ENCODE data around the gene MIS18A.

The MIS18A gene

GRCh38 chr21:32238063-32238462 is 40.8 kb downstream of the MIS18A start:
- no peaks in the 10 kb centered on the region for H3K4me1 Mint-ChIP-seq
- H3K27ac Mint-ChIP-seq = no peak overlapping the region
- H3K36me3 Mint-ChIP-seq (ENCODE audit: low read depth) = peaks cover 6% of the 10 kb centered on the region

DNA sequence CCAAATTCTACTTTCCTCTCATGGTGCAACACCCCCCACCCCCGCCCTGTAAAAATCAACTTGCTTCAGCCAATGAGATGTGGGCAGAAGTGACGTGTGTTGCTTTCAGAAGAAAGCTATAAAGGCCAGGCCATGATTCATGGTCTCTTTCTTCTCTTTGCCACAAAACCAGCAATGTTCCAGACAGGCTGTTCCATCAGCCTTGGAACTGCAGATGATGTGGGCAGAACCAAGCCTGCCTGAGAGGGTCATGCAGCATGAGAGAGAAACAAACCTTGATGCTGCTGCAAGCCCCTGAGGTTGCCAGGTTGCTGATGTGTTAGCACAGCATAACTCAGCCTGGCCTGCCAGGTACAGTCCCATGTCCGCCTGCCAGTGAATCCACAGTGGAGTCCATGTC is 41.8 kb downstream of the MIS18A start:
- Mint-ChIP-seq H3K4me3 (no peak overlapping the region), H3K4me1 (no peaks in the 10 kb centered on the region), H3K27me3 (ENCODE audit: low read depth, poor library complexity) (peaks cover 7% of the 10 kb centered on the region), H3K27ac (no peak overlapping the region), H3K36me3 (ENCODE audit: low read depth) (no peaks in the 10 kb centered on the region), H3K9me3 (peaks cover 16% of the 10 kb centered on the region)
- TF ChIP-seq, protein P1, sequence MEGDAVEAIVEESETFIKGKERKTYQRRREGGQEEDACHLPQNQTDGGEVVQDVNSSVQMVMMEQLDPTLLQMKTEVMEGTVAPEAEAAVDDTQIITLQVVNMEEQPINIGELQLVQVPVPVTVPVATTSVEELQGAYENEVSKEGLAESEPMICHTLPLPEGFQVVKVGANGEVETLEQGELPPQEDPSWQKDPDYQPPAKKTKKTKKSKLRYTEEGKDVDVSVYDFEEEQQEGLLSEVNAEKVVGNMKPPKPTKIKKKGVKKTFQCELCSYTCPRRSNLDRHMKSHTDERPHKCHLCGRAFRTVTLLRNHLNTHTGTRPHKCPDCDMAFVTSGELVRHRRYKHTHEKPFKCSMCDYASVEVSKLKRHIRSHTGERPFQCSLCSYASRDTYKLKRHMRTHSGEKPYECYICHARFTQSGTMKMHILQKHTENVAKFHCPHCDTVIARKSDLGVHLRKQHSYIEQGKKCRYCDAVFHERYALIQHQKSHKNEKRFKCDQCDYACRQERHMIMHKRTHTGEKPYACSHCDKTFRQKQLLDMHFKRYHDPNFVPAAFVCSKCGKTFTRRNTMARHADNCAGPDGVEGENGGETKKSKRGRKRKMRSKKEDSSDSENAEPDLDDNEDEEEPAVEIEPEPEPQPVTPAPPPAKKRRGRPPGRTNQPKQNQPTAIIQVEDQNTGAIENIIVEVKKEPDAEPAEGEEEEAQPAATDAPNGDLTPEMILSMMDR (IDR thresholded peaks at IDR 0.05) = no peak
- no peak for DNase-seq

More at GRCh38 chr21:32238063-32238462, 40.8 kb downstream of the MIS18A start:
- no peak for DNase-seq
- Mint-ChIP-seq H3K9me3 (peaks cover 22% of the 10 kb centered on the region), H3K27me3 (ENCODE audit: low read depth, poor library complexity) (peaks cover 4% of the 10 kb centered on the region), H3K4me3 (no peak overlapping the region)
- TF ChIP-seq, protein P1 (IDR thresholded peaks at IDR 0.05) = no peak

GRCh38 chr21:32233722-32234301 is 45.0 kb downstream of the MIS18A start:
- Mint-ChIP-seq H3K27ac (no peak overlapping the region), H3K27me3 (ENCODE audit: low read depth, poor library complexity) (peaks cover 7% of the 10 kb centered on the region), H3K9me3 (peaks cover 12% of the 10 kb centered on the region), H3K36me3 (ENCODE audit: low read depth) (no peaks in the 10 kb centered on the region), H3K4me3 (no peak overlapping the region), H3K4me1 (no peaks in the 10 kb centered on the region)
- no peak for DNase-seq
- TF ChIP-seq, protein P1 (IDR thresholded peaks at IDR 0.05) = no peak

- H3K4me1 Mint-ChIP-seq = no peaks in the 10 kb centered on the region
- TF ChIP-seq, protein P1 (IDR thresholded peaks at IDR 0.05) = no peak
- H3K27me3 Mint-ChIP-seq (ENCODE audit: low read depth, poor library complexity) = peaks cover 7% of the 10 kb centered on the region
- H3K9me3 Mint-ChIP-seq = peaks cover 6% of the 10 kb centered on the region
- H3K36me3 Mint-ChIP-seq (ENCODE audit: low read depth) = no peaks in the 10 kb centered on the region
- DNase-seq = no peak
- no peak overlapping the region for H3K27ac Mint-ChIP-seq
- no peak overlapping the region for H3K4me3 Mint-ChIP-seq
Measured at GRCh38 chr21:32233055-32233546, 45.7 kb downstream of the MIS18A start.

DNA sequence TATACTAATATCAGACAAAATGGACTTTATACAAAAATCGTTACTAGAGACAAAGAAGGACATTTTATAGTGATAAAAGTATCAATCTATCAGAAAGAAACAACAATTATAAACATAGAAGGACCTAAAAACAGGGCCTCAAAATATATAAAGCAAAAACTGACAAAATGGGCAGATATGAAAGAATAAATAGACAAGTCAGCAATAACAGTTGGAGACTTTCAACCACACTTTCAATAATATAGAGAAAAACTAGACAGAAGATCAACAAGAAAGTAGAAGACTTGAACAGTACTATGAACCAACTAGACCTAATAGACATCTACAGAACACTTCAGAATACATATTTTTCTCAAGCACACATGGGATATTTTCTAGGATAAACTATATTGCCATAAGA is 52.4 kb downstream of the MIS18A start:
- no peaks in the 10 kb centered on the region for H3K4me1 Mint-ChIP-seq
- TF ChIP-seq, protein P1 (IDR thresholded peaks at IDR 0.05) = no peak

More for the DNA sequence above, 52.4 kb downstream of the MIS18A start:
- Mint-ChIP-seq H3K27ac (no peak overlapping the region), H3K36me3 (ENCODE audit: low read depth) (peaks cover 6% of the 10 kb centered on the region), H3K27me3 (ENCODE audit: low read depth, poor library complexity) (peaks cover 5% of the 10 kb centered on the region), H3K4me3 (no peak overlapping the region), H3K9me3 (peaks cover 22% of the 10 kb centered on the region)
- DNase-seq = no peak
